A673 (cell line): ENCODE data around the gene PROSER3. TPM values are rescaled to one million over a fixed set of nuclear protein-coding genes. Genes with fewer than 3 reads are reported as not detected.

Source experiments
- BruUV-seq: library from RNA; stranded (reverse); fragments of 400-500 nt; replicated peaks from 2 replicates; lab custom pipeline; 2021; lab: Mats Ljungman, UMichigan
- CTCF ChIA-PET: fragments of 300-600 bp; sonication (Branson Sonifier 250); formaldehyde crosslinking; loops from one replicate; lab custom pipeline; 2022; ENCODE audit warnings: antibody characterized with exemption; lab: Charles Lee
- POLR2A ChIA-PET: fragments of 300-600 bp; sonication (Branson Sonifier 250); formaldehyde crosslinking; loops from one replicate; lab custom pipeline; 2022; ENCODE audit warnings: antibody characterized with exemption; ENCODE audit not compliant: low non-redundant PET; lab: Charles Lee
- DNase-seq: peaks from one replicate; pipeline ENCODE4 v3.0.0-alpha.2; 2015; ENCODE audit warnings: low spot score
- H3K27ac ChIP-seq: fragments of 200-600 bp; sonication (generic); 2 replicates; pipeline ENCODE4 v1.5.1; 2016; ENCODE audit warnings: mixed run types, low read depth, mild to moderate bottlenecking, mixed read lengths, antibody characterized with exemption, low read length; ENCODE audit not compliant: poor library complexity, severe bottlenecking
- H3K27me3 ChIP-seq: fragments of 200-600 bp; sonication (generic); replicated peaks from 2 replicates; pipeline ENCODE4 v1.6.1; 2017; ENCODE audit warnings: mixed run types, low read depth, mild to moderate bottlenecking, mixed read lengths, antibody characterized with exemption, low read length; ENCODE audit not compliant: insufficient read depth, poor library complexity
- H3K36me3 ChIP-seq: fragments of 200-600 bp; sonication (generic); 2 replicates; pipeline ENCODE4 v1.6.1; 2016; ENCODE audit warnings: mixed run types, mild to moderate bottlenecking, mixed read lengths, antibody characterized with exemption, low read length; ENCODE audit not compliant: insufficient read depth, poor library complexity, severe bottlenecking
- H3K4me1 ChIP-seq: fragments of 200-600 bp; sonication (generic); 2 replicates; pipeline ENCODE4 v1.6.1; 2017; ENCODE audit warnings: mixed run types, mild to moderate bottlenecking, mixed read lengths, antibody characterized with exemption, low read length; ENCODE audit not compliant: insufficient read depth, poor library complexity, severe bottlenecking
- H3K4me3 ChIP-seq: fragments of 200-600 bp; sonication (generic); 2 replicates; pipeline ENCODE4 v1.5.1; 2016; ENCODE audit warnings: low read depth, mixed run types, mild to moderate bottlenecking, mixed read lengths, low read length; ENCODE audit not compliant: poor library complexity, severe bottlenecking
- H3K9me3 ChIP-seq: fragments of 200-600 bp; sonication (generic); 2 replicates; pipeline ENCODE4 v1.6.1; 2016; ENCODE audit warnings: mixed run types, low read depth, mild to moderate bottlenecking, mixed read lengths, antibody characterized with exemption, low read length; ENCODE audit not compliant: poor library complexity, severe bottlenecking
- CTCF ChIP-seq: fragments of 300-800, 200-600 bp; sonication (generic); conservative IDR thresholded peaks from 2 replicates; pipeline ENCODE4 v1.5.1; 2017; ENCODE audit warnings: low read depth, mild to moderate bottlenecking, antibody characterized with exemption, low read length, moderate library complexity, mixed read lengths
- EZH2 ChIP-seq: fragments of 200-600 bp; sonication (generic); IDR thresholded peaks from 2 replicates; pipeline ENCODE4 v1.6.1; 2017; ENCODE audit warnings: borderline replicate concordance, low read depth, mild to moderate bottlenecking, mixed read lengths, antibody characterized with exemption, low read length; ENCODE audit not compliant: poor library complexity, severe bottlenecking
- intact Hi-C: fragments of 100-400 bp; cut with micrococcal nuclease; formaldehyde crosslinking; loops from one replicate; pipeline ENCODE4 v1.10.0; 2022; ENCODE audit not compliant: unreplicated experiment
- total RNA-seq: library from RNA; stranded (reverse); gene quantifications from 2 replicates; pipeline ENCODE4 v1.2.3, GENCODE V29; 2021

PROSER3 gene
- total RNA-seq, 1 experiment from 2014 or later = 38.4 TPM

DNA sequence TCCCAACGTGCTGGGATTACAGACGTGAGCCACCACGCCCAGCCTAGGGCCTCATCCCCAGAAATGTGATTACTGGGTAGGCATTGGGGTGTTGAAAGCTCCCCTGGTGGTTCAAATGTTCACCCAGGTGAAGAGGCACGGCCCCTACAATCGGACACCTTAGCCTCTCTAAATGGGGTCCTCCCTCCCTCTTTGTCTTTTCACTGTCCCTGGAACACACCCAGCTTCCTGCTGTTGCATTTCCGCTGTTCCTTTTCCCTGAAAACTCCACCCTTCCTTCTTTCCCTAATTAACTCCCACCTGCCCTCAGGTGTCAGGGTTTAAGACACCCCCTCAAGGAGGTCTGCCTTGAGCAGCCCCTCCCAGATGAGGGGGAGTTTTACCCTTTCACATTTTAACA lies 58.3 kb downstream of the PROSER3 start:
- H3K4me3 ChIP-seq = no peak overlapping the region
- no peak for DNase-seq
- H3K27ac ChIP-seq = no peak overlapping the region
- TF ChIP-seq EZH2 = no peak
- TF ChIP-seq CTCF = no peak
- H3K4me1 ChIP-seq = no peaks in the 10 kb centered on the region
- H3K9me3 ChIP-seq = no peaks in the 10 kb centered on the region
- intact Hi-C loops = no loop called here
- BruUV-seq = no TSS peak
- ChIA-PET POLR2A (no interaction called here), CTCF (no interaction called here)
- H3K27me3 ChIP-seq = peaks cover 4% of the 10 kb centered on the region
- no peaks in the 10 kb centered on the region for H3K36me3 ChIP-seq

GRCh38 chr19:35816846-35817245 lies 58.9 kb downstream of the PROSER3 start:
- DNase-seq = no peak
- Histone ChIP-seq H3K27ac (no peak overlapping the region), H3K4me1 (no peaks in the 10 kb centered on the region), H3K27me3 (peaks cover 4% of the 10 kb centered on the region), H3K4me3 (no peak overlapping the region), H3K9me3 (no peaks in the 10 kb centered on the region), H3K36me3 (no peaks in the 10 kb centered on the region)
- intact Hi-C loops = no loop called here
- CTCF ChIA-PET = no interaction called here
- TF ChIP-seq CTCF (no peak), EZH2 (no peak)
- no TSS peak for BruUV-seq
- POLR2A ChIA-PET = no interaction called here

GRCh38 chr19:35818445-35818844 lies 60.5 kb downstream of the PROSER3 start:
- no peak overlapping the region for H3K27ac ChIP-seq
- TF ChIP-seq CTCF (no peak), EZH2 (no peak)
- no TSS peak for BruUV-seq
- H3K4me1 ChIP-seq = no peaks in the 10 kb centered on the region
- intact Hi-C loops = no loop called here
- no peak for DNase-seq
- ChIA-PET POLR2A (no interaction called here), CTCF (no interaction called here)
- H3K36me3 ChIP-seq = no peaks in the 10 kb centered on the region
- H3K4me3 ChIP-seq = no peak overlapping the region
- peaks cover 4% of the 10 kb centered on the region for H3K27me3 ChIP-seq
- H3K9me3 ChIP-seq = no peaks in the 10 kb centered on the region

Other genes with a start within 250 kb of the PROSER3 start
- not detected in 2 replicates for gene DMKN, start 244.5 kb upstream of the PROSER3 start, total RNA-seq
- gene SBSN, start 229.9 kb upstream of the PROSER3 start, total RNA-seq = not detected in 2 replicates
- gene GAPDHS, start 224.7 kb upstream of the PROSER3 start, total RNA-seq = not detected in 2 replicates
- 105 and 115 TPM in 2 replicates for gene TMEM147, start 212.6 kb upstream of the PROSER3 start, total RNA-seq
- not detected in 2 replicates for gene ATP4A, start 194.5 kb upstream of the PROSER3 start, total RNA-seq
- not detected in 2 replicates for gene PMIS2, start 172.0 kb upstream of the PROSER3 start, total RNA-seq
- 31.1 and 33.5 TPM in 2 replicates for gene HAUS5, start 145.4 kb upstream of the PROSER3 start, total RNA-seq
- gene RBM42, start 129.1 kb upstream of the PROSER3 start, total RNA-seq = 104 and 106 TPM in 2 replicates
- 0.73 and 1.3 TPM in 2 replicates for gene ETV2, start 116.4 kb upstream of the PROSER3 start, total RNA-seq
- 456 and 467 TPM in 2 replicates for gene COX6B1, start 109.9 kb upstream of the PROSER3 start, total RNA-seq
- not detected in 2 replicates for gene UPK1A, start 91.7 kb upstream of the PROSER3 start, total RNA-seq
- not detected in 2 replicates for gene ZBTB32, start 53.6 kb upstream of the PROSER3 start, total RNA-seq
- 49.1 and 51.0 TPM in 2 replicates for gene KMT2B, start 40.2 kb upstream of the PROSER3 start, total RNA-seq
- 4.9 and 5.8 TPM in 2 replicates for gene IGFLR1, start 15.7 kb upstream of the PROSER3 start, total RNA-seq
- 20.4 and 21.0 TPM in 2 replicates for gene U2AF1L4, start 12.8 kb upstream of the PROSER3 start, total RNA-seq
- gene PSENEN, start 12.5 kb upstream of the PROSER3 start, total RNA-seq = 58.8 and 67.7 TPM in 2 replicates
- gene LIN37, start 9.6 kb upstream of the PROSER3 start, total RNA-seq = 11.3 and 13.2 TPM in 2 replicates
- gene HSPB6, start 1.1 kb upstream of the PROSER3 start, total RNA-seq = 0.50 TPM in 1 of 2 replicates, not detected in the other
- gene ARHGAP33, start 17.4 kb downstream of the PROSER3 start, total RNA-seq = 39.6 and 49.6 TPM in 2 replicates
- gene PRODH2, start 54.7 kb downstream of the PROSER3 start, total RNA-seq = not detected in 2 replicates
- gene NPHS1, start 94.3 kb downstream of the PROSER3 start, total RNA-seq = not detected in 2 replicates
- 0.15 and 0.17 TPM in 2 replicates for gene KIRREL2, start 98.7 kb downstream of the PROSER3 start, total RNA-seq
- gene APLP1, start 110.4 kb downstream of the PROSER3 start, total RNA-seq = 13.9 and 14.9 TPM in 2 replicates
- 14.9 and 18.0 TPM in 2 replicates for gene NFKBID, start 142.4 kb downstream of the PROSER3 start, total RNA-seq
- gene HCST, start 144.4 kb downstream of the PROSER3 start, total RNA-seq = 4.2 and 4.5 TPM in 2 replicates
- not detected in 2 replicates for gene TYROBP, start 150.1 kb downstream of the PROSER3 start, total RNA-seq
- 14.6 and 15.5 TPM in 2 replicates for gene LRFN3, start 178.2 kb downstream of the PROSER3 start, total RNA-seq
- 8.9 and 11.0 TPM in 2 replicates for gene SDHAF1, start 237.0 kb downstream of the PROSER3 start, total RNA-seq